Measurements from ENCODE around the gene STK39.
"Not testable (repeated sequence)": the region's sequence is repeated elsewhere in the genome, so short reads cannot be mapped to it uniquely, and the experiment has no call there.

Gene STK39

DNA sequence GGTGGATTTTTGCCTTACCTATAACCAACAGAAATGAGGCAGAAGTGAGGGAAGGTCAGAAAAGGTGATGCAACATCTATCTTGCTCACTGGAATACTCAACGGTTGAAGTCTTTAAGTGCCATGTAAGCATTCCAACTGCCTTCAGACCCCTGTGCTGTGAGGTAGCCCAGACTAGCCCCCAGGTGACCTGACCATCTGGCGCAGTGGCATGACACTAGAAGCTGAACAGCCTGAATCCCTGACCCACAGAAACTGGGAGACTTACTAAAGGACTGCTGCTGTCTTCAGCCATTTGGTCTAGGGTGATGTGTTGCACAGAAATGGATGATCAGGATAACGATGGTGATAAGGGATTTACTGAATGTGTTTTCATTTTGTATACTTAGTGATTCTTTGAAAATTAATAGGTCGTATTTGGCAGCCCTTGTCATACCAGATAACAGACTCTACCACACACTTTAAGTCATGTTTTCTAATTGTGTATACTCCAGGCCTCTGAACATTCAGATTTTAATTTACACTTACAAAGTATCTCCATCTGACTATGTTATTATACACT lies 161.5 kb downstream of the STK39 start:
- DNase-seq (ENCODE audit: low spot score) = no peak

DNA sequence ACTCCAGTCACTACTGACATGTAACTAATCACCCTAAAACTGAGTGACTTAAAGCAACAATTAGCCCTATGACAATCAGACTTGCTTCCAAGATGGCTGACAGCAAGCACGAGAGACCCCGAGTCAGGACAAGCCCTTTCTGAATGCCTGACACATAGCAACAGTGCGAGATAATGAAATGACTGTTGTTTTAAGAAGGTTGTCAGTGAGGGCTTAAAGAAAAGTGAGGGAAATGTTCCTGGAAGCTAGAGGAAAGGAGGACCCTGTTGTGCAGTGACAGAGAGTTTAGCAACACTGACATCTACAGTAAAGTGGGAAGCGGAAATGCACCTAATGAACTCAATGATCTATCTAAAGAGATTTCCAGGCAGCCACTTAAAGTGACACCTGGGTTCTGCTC lies 163.1 kb downstream of the STK39 start:
- no peak for DNase-seq (ENCODE audit: low spot score)

DNA sequence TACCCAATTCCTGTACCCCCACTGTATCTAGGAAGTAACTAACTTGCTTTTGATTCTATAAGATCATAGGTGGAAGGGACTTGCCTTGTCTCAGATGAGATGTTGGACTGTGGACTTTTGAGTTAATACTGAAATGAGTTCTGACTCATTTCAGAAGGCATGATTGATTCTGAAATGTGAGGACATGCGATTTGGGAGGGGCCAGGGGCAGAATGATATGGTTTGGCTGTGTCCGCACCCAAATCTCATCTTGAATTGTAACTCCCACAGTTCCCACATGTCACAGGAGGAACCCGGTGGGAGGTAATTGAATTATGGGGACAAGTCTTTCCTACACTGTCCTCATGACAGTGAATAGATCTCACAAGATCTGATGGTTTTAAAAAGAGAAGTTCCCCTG lies 165.9 kb downstream of the STK39 start:
- not testable (repeated sequence) for DNase-seq (ENCODE audit: low spot score)

DNA sequence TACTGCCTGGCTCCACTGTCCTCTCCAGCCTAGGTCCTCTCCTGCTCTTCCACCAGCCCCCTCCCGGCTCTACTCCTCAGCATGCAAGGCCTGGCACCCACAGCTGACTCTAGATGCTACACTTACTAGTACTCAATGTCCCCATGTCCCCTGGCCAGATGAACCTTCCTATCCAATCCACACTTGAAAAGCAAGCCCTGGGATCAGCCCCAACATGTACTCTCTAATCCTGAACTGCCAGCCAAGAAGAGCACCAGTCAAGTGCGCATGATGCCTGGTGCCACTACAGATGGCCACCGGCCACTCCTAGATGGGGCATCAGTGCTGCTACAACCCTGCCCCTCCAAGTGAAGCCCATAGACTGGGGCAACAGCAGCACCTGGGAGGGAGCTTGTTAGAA lies 168.2 kb downstream of the STK39 start:
- DNase-seq (ENCODE audit: low spot score) = no peak

DNA sequence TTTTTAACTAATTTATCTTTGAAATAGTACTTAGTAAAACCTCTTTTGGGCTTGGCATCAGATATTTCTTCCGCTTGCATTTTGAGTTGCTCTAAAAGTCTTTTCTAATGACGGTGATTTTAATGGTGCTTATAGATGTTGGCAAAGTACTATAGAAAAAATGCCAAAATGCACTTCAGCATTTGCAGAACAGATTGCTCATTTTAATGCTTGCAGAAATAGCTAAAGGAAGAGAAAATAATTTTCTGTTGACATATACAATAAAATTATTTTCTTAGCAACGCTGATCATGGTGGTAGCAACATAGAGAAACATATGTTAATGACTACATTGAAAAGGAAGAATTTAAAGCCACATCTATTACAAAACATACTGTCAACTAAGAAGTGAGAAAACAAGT lies 170.7 kb downstream of the STK39 start:
- no peak for DNase-seq (ENCODE audit: low spot score)

DNA sequence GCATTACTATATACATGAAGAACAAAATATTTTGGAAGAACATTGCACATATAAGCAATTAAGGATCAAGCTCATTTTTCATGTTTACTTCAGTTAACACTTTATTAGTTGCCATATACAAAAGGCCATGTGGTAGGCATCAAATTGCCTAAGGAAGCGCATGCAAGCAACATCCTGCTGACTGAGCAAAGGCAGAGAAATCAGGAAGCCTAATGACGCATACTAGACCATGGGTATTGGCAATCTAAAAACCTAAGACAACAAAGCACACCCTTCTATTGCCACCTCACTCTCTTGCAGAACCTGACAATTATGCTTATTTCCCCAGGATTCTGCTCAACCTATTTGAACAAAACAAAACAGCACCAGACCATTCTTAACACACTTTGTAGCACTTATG lies 171.9 kb downstream of the STK39 start:
- no peak for DNase-seq (ENCODE audit: low spot score)

DNA sequence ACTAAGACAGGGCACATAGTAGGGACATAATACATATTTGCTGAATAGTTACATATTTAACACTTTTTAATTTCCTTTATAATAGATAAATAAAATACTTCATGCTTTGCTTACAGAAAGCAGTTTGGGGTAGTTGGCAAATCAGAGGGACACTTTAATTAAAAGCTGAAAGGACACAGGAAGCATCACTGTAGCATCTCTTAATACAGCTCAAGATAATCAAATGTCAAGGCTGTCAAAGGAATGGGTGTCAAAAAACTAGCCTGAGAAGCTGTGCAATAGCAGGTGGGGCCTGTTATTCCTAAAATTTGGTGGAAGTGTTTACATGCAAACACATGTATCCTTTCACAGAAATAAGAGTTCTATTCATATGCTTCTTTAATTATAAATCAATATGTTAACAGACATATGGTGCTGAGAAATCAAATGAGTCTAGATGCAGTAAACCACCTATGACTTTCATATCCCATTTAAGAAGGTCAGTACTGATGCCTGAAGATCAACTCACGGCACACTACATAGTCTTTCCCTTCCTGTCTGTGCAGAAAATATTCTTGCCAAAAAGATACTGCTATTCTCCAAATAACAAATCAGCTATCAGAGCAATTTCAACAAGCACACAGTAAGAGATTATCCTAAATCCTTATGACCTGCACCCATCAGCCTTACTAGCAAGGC lies 174.6 kb downstream of the STK39 start:
- DNase-seq (ENCODE audit: low spot score) = no peak

DNA sequence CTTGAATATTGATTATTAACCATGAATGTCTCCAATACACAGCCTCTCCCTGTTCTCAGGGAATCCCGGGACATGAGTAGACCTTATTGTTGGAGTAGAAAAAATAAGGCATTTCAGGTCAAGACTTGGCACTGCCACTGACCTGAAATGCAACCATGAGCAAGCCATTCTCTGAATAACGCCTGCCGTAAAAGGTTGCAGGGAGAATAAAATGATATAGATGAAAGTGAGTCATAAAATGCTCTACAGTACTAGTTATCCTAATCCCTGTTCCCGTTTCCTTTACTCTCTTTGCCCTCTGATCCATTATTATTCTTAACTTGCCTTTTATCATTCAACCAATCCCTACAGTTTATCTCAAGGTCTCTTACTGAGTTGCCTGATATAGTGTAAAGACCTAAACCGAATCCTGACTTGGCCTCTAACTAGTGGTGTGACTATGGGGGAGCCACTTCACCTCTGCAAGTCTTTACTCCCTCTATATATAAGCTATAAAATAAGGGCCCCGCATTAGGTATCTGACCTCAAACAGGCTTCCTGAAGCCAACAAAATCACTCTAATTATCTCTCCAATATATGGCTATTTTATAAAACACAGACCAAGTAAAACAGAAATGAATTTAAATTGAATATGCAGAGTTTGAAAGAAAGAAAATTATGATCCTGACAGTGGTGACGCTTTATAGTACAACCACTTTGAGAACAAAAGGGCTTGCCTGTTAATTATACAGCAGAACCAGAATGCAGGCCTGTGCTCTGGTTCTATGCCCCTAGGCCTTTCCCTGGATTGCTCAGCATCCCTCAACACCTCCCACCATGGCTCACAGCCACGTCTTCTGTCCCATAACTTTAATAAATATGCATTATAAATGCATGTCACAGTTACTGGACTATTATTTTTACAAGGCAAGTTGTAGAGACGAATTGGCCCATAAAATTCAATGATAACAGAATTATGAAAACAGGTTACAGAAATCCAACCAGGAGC lies 183.1 kb downstream of the STK39 start:
- no peak for DNase-seq (ENCODE audit: low spot score)

DNA sequence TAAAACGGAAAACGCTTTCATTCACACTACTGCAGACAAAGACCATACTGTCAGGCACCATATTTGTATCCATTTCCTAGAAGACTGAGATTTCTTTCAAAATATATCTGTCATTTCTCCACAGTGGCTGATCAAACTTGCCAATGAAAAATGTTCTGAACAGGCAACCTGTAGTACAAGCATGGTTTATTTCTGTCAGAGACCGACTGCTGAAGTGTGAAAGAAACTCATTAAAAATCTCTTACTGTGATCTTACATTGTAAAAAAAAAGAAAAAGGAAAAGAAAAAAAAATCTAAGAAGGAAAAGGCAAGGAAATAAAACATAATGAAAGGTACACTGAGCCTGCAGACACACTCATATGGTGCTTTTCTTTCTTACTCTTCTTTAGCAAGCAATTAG lies 184.5 kb downstream of the STK39 start:
- DNase-seq (ENCODE audit: low spot score) = no peak

DNA sequence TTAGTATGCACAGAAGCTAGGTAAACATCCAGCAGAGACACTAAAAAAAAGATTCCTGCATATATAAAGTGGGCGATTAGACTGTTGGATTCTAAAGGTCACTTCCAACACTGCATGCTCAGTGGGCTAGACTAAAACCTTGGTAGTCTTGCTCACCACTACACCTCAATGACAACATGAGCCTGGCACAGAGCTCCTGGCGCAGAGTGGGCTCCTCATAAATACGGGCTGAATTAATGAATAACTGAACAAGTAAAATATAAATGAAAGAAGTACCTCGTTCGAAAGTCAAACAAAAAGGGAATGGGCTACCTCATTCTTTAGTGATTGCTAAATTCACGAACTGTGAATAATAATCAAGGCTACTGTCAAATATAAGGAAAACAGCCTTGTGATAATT lies 185.3 kb downstream of the STK39 start:
- DNase-seq (ENCODE audit: low spot score) = no peak

DNA sequence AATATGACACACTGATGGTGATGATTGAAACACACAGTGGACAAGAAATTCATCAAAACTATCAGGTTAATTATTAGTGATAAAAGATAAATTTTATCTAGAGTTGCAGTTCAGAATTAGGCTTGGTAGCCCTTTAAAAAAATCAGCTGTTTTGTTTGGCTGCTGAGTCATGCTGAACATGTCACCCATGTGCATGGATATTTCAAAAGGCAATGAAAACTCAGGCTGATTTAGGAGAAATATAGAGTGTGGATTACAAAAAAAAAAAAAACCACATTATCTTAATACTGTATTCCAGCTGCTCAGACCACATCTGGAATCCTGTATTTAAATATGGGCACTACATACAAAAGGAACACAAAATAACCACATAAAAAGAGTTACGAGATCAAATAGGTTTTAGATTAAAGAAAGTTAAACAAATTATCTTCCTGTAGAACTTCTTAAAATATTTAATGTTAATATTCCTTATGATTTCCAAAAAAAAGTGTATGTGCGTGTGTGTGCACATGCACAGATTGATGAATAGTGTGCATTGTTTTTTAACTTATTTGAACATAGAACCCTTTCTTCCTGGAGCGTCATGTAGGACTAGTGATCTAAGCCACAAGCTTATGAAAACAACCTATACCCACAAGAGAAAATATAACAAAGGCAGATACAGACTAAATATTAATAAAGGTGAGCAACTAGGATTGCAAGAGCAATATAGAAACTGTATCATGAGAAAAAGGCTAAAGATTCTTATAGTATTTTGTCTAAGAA lies 186.2 kb downstream of the STK39 start:
- DNase-seq (ENCODE audit: low spot score) = peak; percentile 4

DNA sequence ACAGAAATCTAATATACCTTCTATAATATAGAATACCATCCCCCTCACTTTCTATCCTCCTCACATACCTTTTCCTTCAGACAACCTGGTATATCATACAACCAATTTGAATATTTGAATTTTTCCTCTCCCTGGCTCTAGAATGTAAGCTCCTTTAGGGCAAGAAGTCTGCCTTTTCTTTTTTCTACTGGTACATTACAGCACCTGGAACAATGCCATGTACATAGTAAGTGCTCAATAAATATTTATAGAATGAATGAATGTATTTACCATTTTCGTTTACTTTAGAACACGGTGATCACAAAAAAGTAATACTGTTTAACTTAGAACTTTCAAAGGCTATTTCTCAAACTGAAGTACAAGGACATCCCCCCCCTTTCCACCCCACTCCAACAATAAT lies 187.6 kb downstream of the STK39 start:
- no peak for DNase-seq (ENCODE audit: low spot score)

DNA sequence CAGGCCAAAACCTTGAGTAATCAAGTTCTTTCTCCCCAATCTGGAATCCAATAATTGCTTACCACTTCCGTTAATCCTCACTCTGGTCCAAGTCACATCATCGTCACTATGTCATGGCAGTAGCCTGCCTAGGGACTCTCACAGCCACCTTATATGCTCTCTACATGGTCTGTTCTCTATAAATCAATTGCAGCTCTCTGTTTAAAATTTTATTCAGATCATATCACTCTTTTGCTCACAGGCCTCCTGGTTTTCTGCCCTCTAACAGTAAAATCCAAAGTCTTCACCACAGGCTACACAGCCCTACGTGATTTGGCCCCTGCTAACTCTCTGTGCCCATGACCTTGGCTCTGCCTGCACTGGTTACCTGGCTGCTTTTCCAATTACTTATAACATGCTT lies 188.7 kb downstream of the STK39 start:
- DNase-seq (ENCODE audit: low spot score) = no peak

DNA sequence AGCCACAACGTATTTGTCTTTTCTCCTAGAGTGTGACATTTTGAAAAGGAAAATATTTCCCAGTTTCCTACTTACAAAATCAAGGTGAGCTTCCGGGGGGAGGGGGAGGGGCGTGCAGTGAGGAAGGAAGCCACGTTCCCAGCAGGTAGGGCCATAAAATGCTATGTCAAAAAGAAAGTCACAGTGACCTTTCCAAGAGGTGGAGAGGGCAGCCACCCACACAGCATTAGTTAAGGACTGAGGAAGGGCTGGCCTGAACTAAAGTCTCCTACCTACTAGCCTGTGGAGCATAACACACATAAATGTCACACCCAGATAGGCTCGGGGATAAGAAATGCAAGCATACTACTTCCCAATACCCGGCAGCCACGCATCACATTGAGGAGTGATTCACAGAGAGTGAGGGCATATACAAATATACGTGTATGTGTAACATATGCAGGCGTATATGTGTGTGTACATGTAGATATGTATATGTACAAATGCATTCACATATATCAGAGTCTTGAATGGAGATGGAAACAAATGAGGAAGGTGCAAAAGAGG lies 191.1 kb downstream of the STK39 start:
- DNase-seq (ENCODE audit: low spot score) = no peak

DNA sequence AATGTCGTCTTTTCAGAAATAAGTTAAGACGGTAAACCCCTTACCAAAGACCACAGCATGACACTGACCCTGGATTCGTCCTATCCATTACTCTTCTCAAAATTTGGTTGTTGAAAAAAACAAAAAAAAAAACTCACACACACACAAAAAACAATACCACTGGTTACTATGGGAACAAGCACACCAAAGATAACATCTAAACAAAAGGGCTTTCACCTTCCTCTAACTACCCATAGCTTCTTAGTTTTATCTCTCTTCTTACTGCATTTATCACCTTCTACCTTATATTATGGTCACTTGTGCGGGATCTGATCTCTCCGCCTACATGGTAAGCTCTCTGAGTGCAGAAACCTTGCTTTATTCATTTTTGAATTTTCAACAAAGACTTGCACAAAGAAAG lies 192.7 kb downstream of the STK39 start:
- DNase-seq (ENCODE audit: low spot score) = no peak

DNA sequence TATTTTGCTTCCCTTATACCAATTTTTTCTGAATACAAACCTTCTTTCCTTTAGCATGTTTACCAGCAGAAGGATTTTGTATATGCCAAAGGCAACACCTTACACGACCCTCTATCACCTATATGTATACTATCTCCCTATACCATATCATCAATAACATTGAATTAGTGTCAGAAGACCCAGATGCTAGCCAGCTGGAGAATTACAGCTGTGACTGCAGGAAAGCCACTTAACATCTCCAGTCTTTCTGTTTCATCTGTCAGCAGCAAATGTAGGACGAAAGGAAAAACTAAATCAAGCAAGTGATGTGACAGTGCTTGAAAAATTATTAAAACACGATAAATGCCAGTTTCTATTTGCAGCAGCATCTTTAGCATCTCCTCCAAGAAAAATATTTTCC lies 193.7 kb downstream of the STK39 start:
- DNase-seq (ENCODE audit: low spot score) = no peak

DNA sequence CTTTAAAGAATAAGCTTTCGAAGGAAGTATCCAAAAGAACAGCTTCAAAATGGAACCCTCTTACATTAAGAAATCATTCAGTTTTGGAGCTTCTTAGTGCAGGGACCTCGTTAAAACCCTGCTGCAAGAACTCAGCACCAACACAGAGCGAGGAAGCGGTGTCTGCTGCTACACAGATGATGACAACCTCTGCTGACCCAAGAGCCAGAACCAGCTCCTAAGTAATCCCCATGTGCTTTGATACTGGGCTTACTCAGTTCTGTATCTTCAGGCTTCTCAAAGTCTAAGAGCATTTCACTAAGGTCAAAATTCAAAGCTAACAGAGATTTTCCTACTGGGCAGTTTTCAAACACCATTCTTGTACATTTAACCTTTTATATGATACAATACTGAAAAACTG lies 194.6 kb downstream of the STK39 start:
- DNase-seq (ENCODE audit: low spot score) = no peak

DNA sequence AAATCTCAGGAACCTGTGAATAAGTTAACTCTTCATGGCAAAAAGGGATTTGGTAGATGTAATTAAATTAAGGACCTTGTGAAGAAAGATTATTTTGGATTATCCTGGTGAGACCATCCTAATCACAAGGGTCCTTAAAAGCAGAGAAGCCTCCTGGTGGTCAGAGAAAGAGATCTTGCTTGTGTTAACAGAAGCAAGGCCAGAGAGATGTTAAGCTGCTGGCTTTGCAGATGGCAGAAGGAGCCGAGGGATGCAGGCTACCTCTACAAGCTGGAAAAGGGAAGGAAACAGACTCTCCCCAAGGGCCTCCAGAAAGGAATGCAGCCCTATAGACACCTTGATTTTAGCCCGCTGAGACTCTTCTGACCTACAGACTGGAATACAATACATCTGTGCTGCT lies 197.0 kb downstream of the STK39 start:
- DNase-seq (ENCODE audit: low spot score) = no peak

DNA sequence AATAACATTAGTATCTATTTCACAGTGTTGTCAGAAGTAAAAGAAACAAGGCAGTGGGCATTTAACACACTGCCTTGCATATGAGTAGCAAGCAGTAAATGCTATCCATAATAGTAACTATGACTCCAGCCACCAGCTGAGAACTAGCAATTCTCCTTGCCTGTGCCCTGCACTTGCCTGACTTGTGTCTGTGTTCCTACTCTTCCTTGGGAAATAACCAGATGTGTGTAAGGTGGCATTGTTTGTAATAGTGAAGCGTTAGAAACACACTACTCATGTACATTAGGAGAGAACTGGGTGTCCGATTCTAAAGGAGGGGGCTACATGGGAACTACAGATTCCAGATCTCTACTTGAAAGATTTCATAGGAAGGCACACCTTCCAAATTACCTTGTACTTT lies 197.8 kb downstream of the STK39 start:
- no peak for DNase-seq (ENCODE audit: low spot score)

DNA sequence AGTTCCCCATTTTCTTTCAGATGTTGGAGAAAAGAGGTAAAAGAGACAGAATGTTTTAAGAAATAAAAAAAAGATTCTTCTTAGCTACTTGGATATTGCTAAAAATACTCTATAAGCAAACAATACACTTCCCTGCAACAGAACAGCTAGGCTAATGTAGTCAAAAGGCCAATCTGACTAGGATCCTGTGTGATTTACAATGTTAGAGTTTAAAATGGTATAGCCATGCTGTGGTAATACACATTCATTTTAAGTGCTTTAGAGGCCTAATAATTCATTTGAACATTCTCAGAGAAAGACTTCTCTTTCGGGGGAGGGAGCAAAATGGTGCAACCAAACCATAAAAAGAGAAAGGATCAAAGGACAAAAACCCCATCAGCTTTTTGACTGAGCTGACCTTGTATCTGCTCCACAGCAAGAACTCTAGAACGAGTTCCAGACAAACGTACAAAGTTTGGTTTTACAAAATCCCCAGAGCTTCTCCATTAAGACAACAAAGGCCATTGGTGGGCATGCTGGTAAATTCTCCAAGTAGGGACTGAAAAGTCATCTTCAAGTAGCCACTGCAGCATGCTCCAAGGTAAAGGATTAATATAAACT lies 200.2 kb downstream of the STK39 start:
- DNase-seq (ENCODE audit: low spot score) = no peak

DNA sequence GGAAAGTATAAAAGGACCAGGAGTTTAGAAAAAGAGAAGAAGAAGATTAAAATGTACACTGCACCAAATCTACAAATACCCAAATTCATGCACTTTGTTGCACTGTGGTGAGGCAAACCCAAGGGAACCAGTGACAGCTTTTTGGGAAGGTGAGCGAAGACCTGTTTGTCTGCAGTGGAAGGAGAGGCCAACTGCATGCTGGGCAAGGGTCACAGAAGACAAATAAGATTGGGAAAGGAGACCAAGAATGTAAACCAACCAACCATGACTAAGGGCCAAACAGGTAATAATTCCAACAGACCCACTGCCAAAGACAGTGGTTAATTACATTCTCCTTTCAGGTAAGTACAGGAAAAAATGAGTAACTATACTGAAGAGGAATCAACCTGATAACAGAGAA lies 202.8 kb downstream of the STK39 start:
- DNase-seq (ENCODE audit: low spot score) = no peak

DNA sequence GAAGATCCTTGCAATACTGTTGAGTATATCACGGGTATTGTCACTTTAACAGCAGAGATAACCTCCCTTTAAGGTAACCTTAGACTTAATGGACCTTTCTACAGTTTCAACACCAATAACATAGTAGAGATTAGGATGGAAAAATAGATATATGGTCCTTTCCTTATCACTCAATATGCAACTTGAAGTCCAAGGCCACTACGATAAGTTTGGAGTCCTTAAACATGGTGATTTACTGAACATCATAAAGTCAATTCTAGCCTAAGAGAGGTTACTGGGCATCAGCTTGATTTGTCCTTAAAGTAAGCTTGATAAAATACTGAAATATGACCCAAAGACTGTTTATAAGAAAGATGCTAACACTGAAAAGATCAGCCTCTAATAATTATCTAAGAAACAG lies 203.2 kb downstream of the STK39 start:
- no peak for DNase-seq (ENCODE audit: low spot score)
